ENCODE results near the gene ENO1. TPM values are rescaled to one million over a fixed set of nuclear protein-coding genes. Genes with fewer than 3 reads are reported as not detected.

ENO1 gene
- total and polyA plus RNA-seq, 2 of the 8 experiments (the other 6 are each of a cell fraction or from before 2014, with no cell fraction given): 1,763 to 2,117 TPM

DNA sequence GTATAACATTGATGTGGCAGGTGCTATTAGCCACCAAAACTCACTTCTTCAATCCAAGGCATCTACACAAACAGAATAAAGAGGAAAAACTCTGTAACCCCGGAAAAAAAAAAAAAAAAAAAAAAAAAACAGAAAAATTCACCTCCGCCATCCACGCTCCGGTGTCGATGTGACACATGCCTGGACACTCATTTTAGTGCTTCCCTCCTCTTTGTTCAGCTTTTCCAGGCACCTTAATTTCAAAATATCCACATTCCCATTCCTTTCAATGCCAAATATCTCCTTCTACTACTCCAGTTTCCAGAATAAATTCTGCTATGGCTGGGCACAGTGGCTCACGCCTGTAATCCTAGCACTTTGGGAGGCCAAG, 55.2 kb downstream of the ENO1 start (continued):
- TF ChIP-seq, protein P1, sequence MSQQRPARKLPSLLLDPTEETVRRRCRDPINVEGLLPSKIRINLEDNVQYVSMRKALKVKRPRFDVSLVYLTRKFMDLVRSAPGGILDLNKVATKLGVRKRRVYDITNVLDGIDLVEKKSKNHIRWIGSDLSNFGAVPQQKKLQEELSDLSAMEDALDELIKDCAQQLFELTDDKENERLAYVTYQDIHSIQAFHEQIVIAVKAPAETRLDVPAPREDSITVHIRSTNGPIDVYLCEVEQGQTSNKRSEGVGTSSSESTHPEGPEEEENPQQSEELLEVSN (IDR thresholded peaks at IDR 0.05): no peak

All from H1 (cell line).